Endothelial cell of umbilical vein (primary cell): ENCODE data around the gene NPSR1. TPM values are rescaled to one million over a fixed set of nuclear protein-coding genes. Genes with fewer than 3 reads are reported as not detected.

Experiments
- BruUV-seq: library from RNA; stranded (reverse); fragments of 400-500 nt; replicated peaks from 2 replicates; lab custom pipeline; 2021; lab: Mats Ljungman, UMichigan
- CTCF ChIA-PET: fragments of 300-600, 350-600 bp; sonication (Branson Sonifier 250); formaldehyde crosslinking; loops from one replicate; lab custom pipeline; 2021; ENCODE audit warnings: antibody characterized with exemption, inconsistent platforms; lab: Charles Lee
- POLR2A ChIA-PET: fragments of 300-600, 350-600 bp; sonication (Branson Sonifier 250); formaldehyde crosslinking; loops from one replicate; lab custom pipeline; 2021; ENCODE audit warnings: antibody characterized with exemption, inconsistent platforms; lab: Charles Lee
- DNase-seq: peaks from one replicate; pipeline ENCODE4 v3.0.0-alpha.2; 2011; ENCODE audit warnings: low read depth, low spot score
- FAIRE-seq: peaks from 2 replicates; lab custom pipeline; 2011; peaks lifted over from hg19 to GRCh38; lab: Jason Lieb, UNC
- H2AFZ ChIP-seq: 2 replicates; pipeline ENCODE4 v1.6.0; 2012; ENCODE audit warnings: low read depth, low read length, control low read depth, inconsistent platforms
- H3K27ac ChIP-seq: 2 replicates; pipeline ENCODE4 v1.5.1; 2011; ENCODE audit warnings: low read depth, mild to moderate bottlenecking, control low read depth, low read length, moderate library complexity; ENCODE audit not compliant: insufficient read depth
- H3K27me3 ChIP-seq, 2 experiments: 2 replicates each; pipeline versions ENCODE4 v1.6.0 to v1.6.1; 2011; ENCODE audit warnings: low read length in 2 of 2, mixed read lengths in 1 of 2; ENCODE audit not compliant: control insufficient read depth in 2 of 2, insufficient read depth in 2 of 2
- H3K36me3 ChIP-seq, 2 experiments: 2 replicates in 1 of 2; 3 replicates in 1 of 2; pipeline ENCODE4 v1.5.1; 2011; ENCODE audit warnings: low read length in 2 of 2, mild to moderate bottlenecking in 1 of 2, moderate library complexity in 1 of 2; ENCODE audit not compliant: control insufficient read depth in 2 of 2, insufficient read depth in 2 of 2; ENCODE audit errors: extremely low read depth in 1 of 2
- H3K4me1 ChIP-seq: 3 replicates; pipeline ENCODE4 v1.5.1; 2011; ENCODE audit warnings: mild to moderate bottlenecking, low read length; ENCODE audit not compliant: control insufficient read depth, insufficient read depth; ENCODE audit errors: extremely low read depth
- H3K4me2 ChIP-seq: 2 replicates; pipeline ENCODE4 v1.6.1; 2011; ENCODE audit warnings: low read length, control low read depth, mixed read lengths; ENCODE audit not compliant: insufficient read depth
- H3K4me3 ChIP-seq, 3 experiments: fragments of 200-600 bp in 1 of 3; sonication (generic), shearing (Covaris generic) in 1 of 3; replicated peaks in 1 of 3; 2 replicates each; pipeline ENCODE4 v1.5.1; 2011 to 2016; ENCODE audit warnings: control low read depth in 3 of 3, low read length in 3 of 3, mild to moderate bottlenecking in 2 of 3, inconsistent platforms in 1 of 3, low read depth in 1 of 3, moderate library complexity in 1 of 3; ENCODE audit not compliant: insufficient read depth in 1 of 3
- H3K79me2 ChIP-seq: 2 replicates; pipeline ENCODE4 v1.6.0; 2012; ENCODE audit warnings: low read length, inconsistent platforms; ENCODE audit not compliant: control insufficient read depth, insufficient read depth
- H3K9ac ChIP-seq: replicated peaks from 2 replicates; pipeline ENCODE3; 2011; ENCODE audit warnings: low read length, control low read depth; ENCODE audit not compliant: insufficient read depth; ENCODE audit errors: extremely low read depth
- H3K9me1 ChIP-seq: replicated peaks from 3 replicates; pipeline ENCODE4 v1.6.0; 2011; ENCODE audit warnings: mild to moderate bottlenecking, low read length; ENCODE audit not compliant: control insufficient read depth, insufficient read depth; ENCODE audit errors: extremely low read depth
- H3K9me3 ChIP-seq: replicated peaks from 2 replicates; pipeline ENCODE4 v1.5.1; 2012; ENCODE audit warnings: low read length, inconsistent platforms; ENCODE audit not compliant: control insufficient read depth, insufficient read depth
- H4K20me1 ChIP-seq: replicated peaks from 2 replicates; pipeline ENCODE3; 2011; ENCODE audit warnings: mild to moderate bottlenecking, low read length; ENCODE audit not compliant: control insufficient read depth, insufficient read depth; ENCODE audit errors: extremely low read depth
- CTCF ChIP-seq, 2 donors: IDR thresholded peaks; 1 replicate in 1 of 2; 2 replicates in 1 of 2; pipeline ENCODE4 v1.5.1; 2011; ENCODE audit warnings: low read length in 2 of 2, mild to moderate bottlenecking in 2 of 2, moderate library complexity in 2 of 2, control low read depth in 1 of 2, inconsistent platforms in 1 of 2, low read depth in 1 of 2; ENCODE audit not compliant: insufficient read depth in 1 of 2; ENCODE audit errors: extremely low read depth in 1 of 2
- FOS ChIP-seq: IDR thresholded peaks from 2 replicates; pipeline ENCODE4 v1.6.1; 2011; ENCODE audit warnings: mild to moderate bottlenecking, low read length, moderate library complexity, borderline replicate concordance; ENCODE audit not compliant: insufficient read depth
- JUN ChIP-seq: IDR thresholded peaks from 2 replicates; pipeline ENCODE4 v1.6.1; 2011; ENCODE audit warnings: borderline replicate concordance, low read depth; ENCODE audit not compliant: insufficient read length, insufficient read depth
- POLR2AphosphoS5 ChIP-seq: IDR thresholded peaks from 2 replicates; pipeline ENCODE4 v1.6.1; 2012; ENCODE audit warnings: low read depth, mild to moderate bottlenecking, control low read depth, low read length, moderate library complexity; ENCODE audit not compliant: insufficient read depth
- dilution Hi-C: fragments of 300-500 bp; cut with MboI; formaldehyde crosslinking; loops from one replicate; pipeline ENCODE4 v1.15.0; 2019; ENCODE audit warnings: low sequenced_read_pairs; ENCODE audit not compliant: extremely low pct_ligation_motif_present
- intact Hi-C: fragments of 100-400 bp; cut with micrococcal nuclease; formaldehyde crosslinking; loops from one replicate; pipeline ENCODE4 v1.10.0; 2022
- polyA plus RNA-seq, 4 experiments: library from polyadenylated mRNA; depleted of rRNA in 3 of 4; stranded (reverse) in 3 of 4; unstranded in 1 of 4; fragments of >200 nt; gene quantifications; 2 replicates each; pipeline versions ENCODE4 v1.2.1 to v1.2.3, GENCODE V29; 2011 to 2012; ENCODE audit warnings: missing spikeins in 1 of 4
- total RNA-seq: library from RNA; stranded (reverse); gene quantifications from 2 replicates; pipeline ENCODE4 v1.2.3, GENCODE V29; 2021

Gene NPSR1
- total and polyA plus RNA-seq, 2 donors (not counting 3 experiments of a cell fraction or from before 2014, with no cell fraction given), result not detected

GRCh38 chr7:34849986-34850385, 192.0 kb downstream of the NPSR1 start:
- POLR2A ChIA-PET, result no interaction called here
- no peak for FAIRE-seq

More at GRCh38 chr7:34849986-34850385, 192.0 kb downstream of the NPSR1 start:
- TF ChIP-seq FOS, result no peak
- no peak for TF ChIP-seq CTCF (IDR thresholded peaks at IDR 0.05; ENCODE audit: extremely low read depth in 1 of 2, insufficient read depth in 1 of 2, low read depth in 1 of 2, low read length in 2 of 2)
- TF ChIP-seq POLR2AphosphoS5, result no peak
- TF ChIP-seq JUN, result no peak
- Histone ChIP-seq H2AFZ (no peak overlapping the region), H3K4me2 (no peak overlapping the region), H3K9ac (no peak overlapping the region), H3K9me3 (no peaks in the 10 kb centered on the region), H3K4me1 (peaks cover 18% of the 10 kb centered on the region), H3K79me2 (no peaks in the 10 kb centered on the region), H3K27me3 (no peaks in the 10 kb centered on the region), H3K9me1 (no peaks in the 10 kb centered on the region), H3K27ac (no peak overlapping the region), H3K36me3 (no peaks in the 10 kb centered on the region), H4K20me1 (no peaks in the 10 kb centered on the region), H3K4me3 (no peak overlapping the region)
- dilution Hi-C loops, result no loop called here
- DNase-seq, result no peak
- BruUV-seq, result no TSS peak
- intact Hi-C loops, result loop anchor here (2.0 to 5.0 kb wide), 2 partner anchors 13 to 103 kb away; no protein-coding TSS in a partner anchor
- CTCF ChIA-PET, result interaction anchor here (1.2 to 1.4 kb wide), 3 partner anchors 13 to 26 kb away, joined by 3 to 6 read pairs (median 5); no protein-coding TSS in a partner anchor
